GM12891 (cell line): Measurements from ENCODE around the gene IGLL5.
"Not testable (repeated sequence)": the region's sequence is repeated elsewhere in the genome, so short reads cannot be mapped to it uniquely, and the experiment has no call there.

Experiments
- PAX5 ChIP-seq: IDR thresholded peaks from 2 replicates; pipeline ENCODE4 v1.6.1; 2011; ENCODE audit warnings: low read length, moderate library complexity, mild to moderate bottlenecking; ENCODE audit not compliant: insufficient read depth, severe bottlenecking
- POLR2A ChIP-seq: IDR thresholded peaks from 2 replicates; pipeline ENCODE4 v1.6.1; 2011; ENCODE audit warnings: low read depth, low read length, control low read depth
- POLR2AphosphoS5 ChIP-seq: IDR thresholded peaks from 2 replicates; pipeline ENCODE4 v1.6.1; 2011; ENCODE audit warnings: low read depth, low read length, control low read depth
- POU2F2 ChIP-seq: IDR thresholded peaks from 2 replicates; pipeline ENCODE4 v1.6.1; 2011; ENCODE audit warnings: low read depth, mild to moderate bottlenecking, control low read depth, low read length, moderate library complexity
- SPI1 ChIP-seq: IDR thresholded peaks from 2 replicates; pipeline ENCODE4 v1.6.1; 2011; ENCODE audit warnings: low read depth, low read length, control low read depth
- TAF1 ChIP-seq: IDR thresholded peaks from 2 replicates; pipeline ENCODE4 v1.6.1; 2011; ENCODE audit warnings: low read depth, low read length, control low read depth

GRCh38 chr22:22904736-22905135 lies 17.1 kb downstream of the IGLL5 start:
- TF ChIP-seq TAF1, POLR2A, POLR2AphosphoS5, PAX5, POU2F2, SPI1: not testable (repeated sequence)
